ENCODE results near the gene PROCA1.

The PROCA1 gene

GRCh38 chr17:28711723-28712031 lies at the start of gene PROCA1:
TSS of gene PROCA1 (minus strand) at chr17:28711888. CDS start at chr17:28711660, 228 bp downstream.
- no peak for DNase-seq

- no peak for DNase-seq
Observed at GRCh38 chr17:28760601-28761562, 49.2 kb upstream of the PROCA1 start.

- DNase-seq = no peak
Observed at GRCh38 chr17:28759256-28759865, 47.7 kb upstream of the PROCA1 start.

- DNase-seq = no peak
Observed at GRCh38 chr17:28758411-28759121, 46.9 kb upstream of the PROCA1 start.

- no peak for DNase-seq
Observed at GRCh38 chr17:28756049-28756804, 44.5 kb upstream of the PROCA1 start.

GRCh38 chr17:28755486-28755885 lies 43.8 kb upstream of the PROCA1 start:
- no peak for DNase-seq

GRCh38 chr17:28751600-28752366 lies 40.1 kb upstream of the PROCA1 start:
- no peak for DNase-seq

- DNase-seq = peak; percentile 85
Observed at GRCh38 chr17:28750178-28751047, 38.7 kb upstream of the PROCA1 start.

- DNase-seq = no peak
Observed at GRCh38 chr17:28749516-28750177, 38.0 kb upstream of the PROCA1 start.

GRCh38 chr17:28748852-28749515 lies 37.3 kb upstream of the PROCA1 start:
- no peak for DNase-seq

- DNase-seq = no peak
Observed at GRCh38 chr17:28747801-28748750, 36.4 kb upstream of the PROCA1 start.

- no peak for DNase-seq
Observed at GRCh38 chr17:28747051-28747691, 35.5 kb upstream of the PROCA1 start.

- no peak for DNase-seq
Observed at GRCh38 chr17:28746611-28747050, 34.9 kb upstream of the PROCA1 start.

- DNase-seq = no peak
Observed at GRCh38 chr17:28745786-28746411, 34.2 kb upstream of the PROCA1 start.

- DNase-seq = no peak
Observed at GRCh38 chr17:28744972-28745785, 33.5 kb upstream of the PROCA1 start.

- no peak for DNase-seq
Observed at GRCh38 chr17:28744104-28744971, 32.6 kb upstream of the PROCA1 start.

Data from NK-92 treated with Interleukin-12 subunit alpha and Interleukin-12 subunit beta, amount 100 ng/mL, for 24 hours (cell line).